ENCODE data around the gene SLC41A2. TPM values are rescaled to one million over a fixed set of nuclear protein-coding genes. Genes with fewer than 3 reads are reported as not detected.

Gene SLC41A2
- total RNA-seq, 1 experiment from 2014 or later, result 3.8 TPM

DNA sequence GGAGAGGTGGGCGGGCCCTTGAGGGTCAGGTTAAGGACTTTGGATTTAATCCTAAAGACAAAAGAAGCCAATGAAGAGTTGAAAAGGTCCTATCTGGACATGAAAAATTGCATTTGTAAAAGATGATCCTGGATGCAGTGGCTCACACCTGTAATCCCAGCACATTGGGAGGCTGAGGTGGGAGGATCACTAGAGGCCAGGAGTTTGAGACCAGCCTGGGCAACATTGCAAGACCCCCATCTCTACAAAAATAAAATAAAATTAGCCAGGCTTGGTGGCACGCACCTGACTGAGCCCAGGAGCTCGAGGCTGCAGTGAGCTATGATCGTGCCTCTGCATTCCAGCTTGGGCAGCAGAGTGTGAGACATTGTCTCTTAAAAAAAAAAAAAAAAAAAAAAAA lies 2.4 kb upstream of the SLC41A2 start:
- peaks cover 2% of the 10 kb centered on the region for H3K9me3 Mint-ChIP-seq
- no peak overlapping the region for H3K27ac Mint-ChIP-seq
- ATAC-seq (no peak), DNase-seq (ENCODE audit: low spot score) (no peak)
- peaks cover 41% of the 10 kb centered on the region for H3K27me3 Mint-ChIP-seq (ENCODE audit: low read depth)
- ChIA-PET CTCF (interaction anchor here (0.7 to 2.1 kb wide), 3 partner anchors 170 to 579 kb away, joined by 3 to 6 read pairs (median 3); no protein-coding TSS in a partner anchor), POLR2A (no interaction called here)
- no peak overlapping the region for H3K4me3 Mint-ChIP-seq
- no peaks in the 10 kb centered on the region for H3K36me3 Mint-ChIP-seq
- peaks cover 24% of the 10 kb centered on the region for H3K4me1 Mint-ChIP-seq
- TF ChIP-seq ZNF121 (CRISPR knock-in tag; IDR thresholded peaks at IDR 0.05) (peak; percentile 87), FOXK1 (CRISPR knock-in tag; IDR thresholded peaks at IDR 0.05) (no peak)

DNA sequence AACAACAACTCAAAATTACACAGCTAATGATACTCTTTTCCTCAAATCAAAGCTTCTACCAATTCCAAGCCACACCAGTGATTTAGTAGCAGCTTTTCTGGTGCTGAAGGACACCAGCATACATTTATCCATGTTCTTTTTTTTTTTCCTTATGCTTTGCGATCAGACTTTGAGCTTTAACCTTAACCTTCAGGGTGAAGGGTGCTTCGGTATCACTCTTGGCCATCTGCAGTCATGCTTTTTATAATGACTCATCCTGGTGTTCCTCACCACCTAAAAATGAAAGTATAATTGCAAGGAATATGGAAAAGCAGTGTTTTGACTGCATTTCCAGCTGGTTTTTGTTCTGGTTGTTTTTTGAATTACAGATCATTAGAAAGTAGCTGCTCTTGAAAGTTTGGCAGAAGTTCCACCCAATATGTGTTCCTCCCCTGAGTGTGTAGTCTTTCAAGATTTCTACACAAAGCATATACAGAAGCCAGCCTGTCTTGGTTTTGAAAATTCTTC lies 1.3 kb upstream of the SLC41A2 start:
- TF ChIP-seq, protein P1, sequence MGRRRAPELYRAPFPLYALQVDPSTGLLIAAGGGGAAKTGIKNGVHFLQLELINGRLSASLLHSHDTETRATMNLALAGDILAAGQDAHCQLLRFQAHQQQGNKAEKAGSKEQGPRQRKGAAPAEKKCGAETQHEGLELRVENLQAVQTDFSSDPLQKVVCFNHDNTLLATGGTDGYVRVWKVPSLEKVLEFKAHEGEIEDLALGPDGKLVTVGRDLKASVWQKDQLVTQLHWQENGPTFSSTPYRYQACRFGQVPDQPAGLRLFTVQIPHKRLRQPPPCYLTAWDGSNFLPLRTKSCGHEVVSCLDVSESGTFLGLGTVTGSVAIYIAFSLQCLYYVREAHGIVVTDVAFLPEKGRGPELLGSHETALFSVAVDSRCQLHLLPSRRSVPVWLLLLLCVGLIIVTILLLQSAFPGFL (CRISPR knock-in tag; IDR thresholded peaks at IDR 0.05; ENCODE audit: borderline replicate concordance), result no peak
- TF ChIP-seq, protein P2, sequence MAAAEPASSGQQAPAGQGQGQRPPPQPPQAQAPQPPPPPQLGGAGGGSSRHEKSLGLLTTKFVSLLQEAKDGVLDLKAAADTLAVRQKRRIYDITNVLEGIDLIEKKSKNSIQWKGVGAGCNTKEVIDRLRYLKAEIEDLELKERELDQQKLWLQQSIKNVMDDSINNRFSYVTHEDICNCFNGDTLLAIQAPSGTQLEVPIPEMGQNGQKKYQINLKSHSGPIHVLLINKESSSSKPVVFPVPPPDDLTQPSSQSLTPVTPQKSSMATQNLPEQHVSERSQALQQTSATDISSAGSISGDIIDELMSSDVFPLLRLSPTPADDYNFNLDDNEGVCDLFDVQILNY (CRISPR knock-in tag; IDR thresholded peaks at IDR 0.05), result no peak
- TF ChIP-seq NFYB (CRISPR knock-in tag; conservative IDR thresholded peaks at IDR 0.05; ENCODE audit: low read depth), result no peak
- no peak for TF ChIP-seq ZNF232 (CRISPR knock-in tag; IDR thresholded peaks at IDR 0.05)
- TF ChIP-seq, protein P3, sequence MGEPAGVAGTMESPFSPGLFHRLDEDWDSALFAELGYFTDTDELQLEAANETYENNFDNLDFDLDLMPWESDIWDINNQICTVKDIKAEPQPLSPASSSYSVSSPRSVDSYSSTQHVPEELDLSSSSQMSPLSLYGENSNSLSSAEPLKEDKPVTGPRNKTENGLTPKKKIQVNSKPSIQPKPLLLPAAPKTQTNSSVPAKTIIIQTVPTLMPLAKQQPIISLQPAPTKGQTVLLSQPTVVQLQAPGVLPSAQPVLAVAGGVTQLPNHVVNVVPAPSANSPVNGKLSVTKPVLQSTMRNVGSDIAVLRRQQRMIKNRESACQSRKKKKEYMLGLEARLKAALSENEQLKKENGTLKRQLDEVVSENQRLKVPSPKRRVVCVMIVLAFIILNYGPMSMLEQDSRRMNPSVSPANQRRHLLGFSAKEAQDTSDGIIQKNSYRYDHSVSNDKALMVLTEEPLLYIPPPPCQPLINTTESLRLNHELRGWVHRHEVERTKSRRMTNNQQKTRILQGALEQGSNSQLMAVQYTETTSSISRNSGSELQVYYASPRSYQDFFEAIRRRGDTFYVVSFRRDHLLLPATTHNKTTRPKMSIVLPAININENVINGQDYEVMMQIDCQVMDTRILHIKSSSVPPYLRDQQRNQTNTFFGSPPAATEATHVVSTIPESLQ (CRISPR knock-in tag; IDR thresholded peaks at IDR 0.05), result no peak
- no peak for TF ChIP-seq TP53 (CRISPR knock-in tag; IDR thresholded peaks at IDR 0.05)
- TF ChIP-seq SMAD3 (CRISPR knock-in tag; IDR thresholded peaks at IDR 0.05; ENCODE audit: borderline replicate concordance), result no peak
- TF ChIP-seq, protein P4, sequence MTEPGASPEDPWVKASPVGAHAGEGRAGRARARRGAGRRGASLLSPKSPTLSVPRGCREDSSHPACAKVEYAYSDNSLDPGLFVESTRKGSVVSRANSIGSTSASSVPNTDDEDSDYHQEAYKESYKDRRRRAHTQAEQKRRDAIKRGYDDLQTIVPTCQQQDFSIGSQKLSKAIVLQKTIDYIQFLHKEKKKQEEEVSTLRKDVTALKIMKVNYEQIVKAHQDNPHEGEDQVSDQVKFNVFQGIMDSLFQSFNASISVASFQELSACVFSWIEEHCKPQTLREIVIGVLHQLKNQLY (CRISPR knock-in tag; IDR thresholded peaks at IDR 0.05), result no peak
- no peak for TF ChIP-seq FOXP1 (CRISPR knock-in tag; IDR thresholded peaks at IDR 0.05; ENCODE audit: borderline replicate concordance)
- TF ChIP-seq, protein P5, sequence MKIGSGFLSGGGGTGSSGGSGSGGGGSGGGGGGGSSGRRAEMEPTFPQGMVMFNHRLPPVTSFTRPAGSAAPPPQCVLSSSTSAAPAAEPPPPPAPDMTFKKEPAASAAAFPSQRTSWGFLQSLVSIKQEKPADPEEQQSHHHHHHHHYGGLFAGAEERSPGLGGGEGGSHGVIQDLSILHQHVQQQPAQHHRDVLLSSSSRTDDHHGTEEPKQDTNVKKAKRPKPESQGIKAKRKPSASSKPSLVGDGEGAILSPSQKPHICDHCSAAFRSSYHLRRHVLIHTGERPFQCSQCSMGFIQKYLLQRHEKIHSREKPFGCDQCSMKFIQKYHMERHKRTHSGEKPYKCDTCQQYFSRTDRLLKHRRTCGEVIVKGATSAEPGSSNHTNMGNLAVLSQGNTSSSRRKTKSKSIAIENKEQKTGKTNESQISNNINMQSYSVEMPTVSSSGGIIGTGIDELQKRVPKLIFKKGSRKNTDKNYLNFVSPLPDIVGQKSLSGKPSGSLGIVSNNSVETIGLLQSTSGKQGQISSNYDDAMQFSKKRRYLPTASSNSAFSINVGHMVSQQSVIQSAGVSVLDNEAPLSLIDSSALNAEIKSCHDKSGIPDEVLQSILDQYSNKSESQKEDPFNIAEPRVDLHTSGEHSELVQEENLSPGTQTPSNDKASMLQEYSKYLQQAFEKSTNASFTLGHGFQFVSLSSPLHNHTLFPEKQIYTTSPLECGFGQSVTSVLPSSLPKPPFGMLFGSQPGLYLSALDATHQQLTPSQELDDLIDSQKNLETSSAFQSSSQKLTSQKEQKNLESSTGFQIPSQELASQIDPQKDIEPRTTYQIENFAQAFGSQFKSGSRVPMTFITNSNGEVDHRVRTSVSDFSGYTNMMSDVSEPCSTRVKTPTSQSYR (CRISPR knock-in tag; IDR thresholded peaks at IDR 0.05), result no peak
- no peak for TF ChIP-seq NR2C2 (CRISPR knock-in tag; IDR thresholded peaks at IDR 0.05)
- no peak for TF ChIP-seq SMAD4 (CRISPR knock-in tag; IDR thresholded peaks at IDR 0.05)
- TF ChIP-seq NFATC4 (CRISPR knock-in tag; IDR thresholded peaks at IDR 0.05), result no peak
- TF ChIP-seq, protein P6, sequence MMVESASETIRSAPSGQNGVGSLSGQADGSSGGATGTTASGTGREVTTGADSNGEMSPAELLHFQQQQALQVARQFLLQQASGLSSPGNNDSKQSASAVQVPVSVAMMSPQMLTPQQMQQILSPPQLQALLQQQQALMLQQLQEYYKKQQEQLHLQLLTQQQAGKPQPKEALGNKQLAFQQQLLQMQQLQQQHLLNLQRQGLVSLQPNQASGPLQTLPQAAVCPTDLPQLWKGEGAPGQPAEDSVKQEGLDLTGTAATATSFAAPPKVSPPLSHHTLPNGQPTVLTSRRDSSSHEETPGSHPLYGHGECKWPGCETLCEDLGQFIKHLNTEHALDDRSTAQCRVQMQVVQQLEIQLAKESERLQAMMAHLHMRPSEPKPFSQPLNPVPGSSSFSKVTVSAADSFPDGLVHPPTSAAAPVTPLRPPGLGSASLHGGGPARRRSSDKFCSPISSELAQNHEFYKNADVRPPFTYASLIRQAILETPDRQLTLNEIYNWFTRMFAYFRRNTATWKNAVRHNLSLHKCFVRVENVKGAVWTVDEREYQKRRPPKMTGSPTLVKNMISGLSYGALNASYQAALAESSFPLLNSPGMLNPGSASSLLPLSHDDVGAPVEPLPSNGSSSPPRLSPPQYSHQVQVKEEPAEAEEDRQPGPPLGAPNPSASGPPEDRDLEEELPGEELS (CRISPR knock-in tag; IDR thresholded peaks at IDR 0.05), result no peak
- TF ChIP-seq, protein P7, sequence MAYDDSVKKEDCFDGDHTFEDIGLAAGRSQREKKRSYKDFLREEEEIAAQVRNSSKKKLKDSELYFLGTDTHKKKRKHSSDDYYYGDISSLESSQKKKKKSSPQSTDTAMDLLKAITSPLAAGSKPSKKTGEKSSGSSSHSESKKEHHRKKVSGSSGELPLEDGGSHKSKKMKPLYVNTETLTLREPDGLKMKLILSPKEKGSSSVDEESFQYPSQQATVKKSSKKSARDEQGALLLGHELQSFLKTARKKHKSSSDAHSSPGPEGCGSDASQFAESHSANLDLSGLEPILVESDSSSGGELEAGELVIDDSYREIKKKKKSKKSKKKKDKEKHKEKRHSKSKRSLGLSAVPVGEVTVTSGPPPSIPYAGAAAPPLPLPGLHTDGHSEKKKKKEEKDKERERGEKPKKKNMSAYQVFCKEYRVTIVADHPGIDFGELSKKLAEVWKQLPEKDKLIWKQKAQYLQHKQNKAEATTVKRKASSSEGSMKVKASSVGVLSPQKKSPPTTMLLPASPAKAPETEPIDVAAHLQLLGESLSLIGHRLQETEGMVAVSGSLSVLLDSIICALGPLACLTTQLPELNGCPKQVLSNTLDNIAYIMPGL (CRISPR knock-in tag; IDR thresholded peaks at IDR 0.05), result no peak
- TF ChIP-seq CREM (CRISPR knock-in tag; IDR thresholded peaks at IDR 0.05), result no peak
- TF ChIP-seq CBFB (CRISPR knock-in tag; IDR thresholded peaks at IDR 0.05; ENCODE audit: low read depth), result no peak
- H3K36me3 Mint-ChIP-seq, result no peaks in the 10 kb centered on the region
- CTCF ChIA-PET, result interaction anchor here (0.6 to 2.8 kb wide), 6 partner anchors 24 to 578 kb away, joined by 3 to 12 read pairs (median 4); partner anchors contain the start of gene NOPCHAP1
- H3K4me1 Mint-ChIP-seq, result peaks cover 24% of the 10 kb centered on the region
- H3K27me3 Mint-ChIP-seq (ENCODE audit: low read depth), result peaks cover 39% of the 10 kb centered on the region
- POLR2A ChIA-PET, result no interaction called here
- H3K9me3 Mint-ChIP-seq, result no peaks in the 10 kb centered on the region
- DNase-seq (ENCODE audit: low spot score), result no peak
- H3K4me3 Mint-ChIP-seq, result peak overlapping the region; percentile 82
- no peak for ATAC-seq
- H3K27ac Mint-ChIP-seq, result no peak overlapping the region
